ENCODE measurements around the gene CHST1. TPM values are rescaled to one million over a fixed set of nuclear protein-coding genes. Genes with fewer than 3 reads are reported as not detected.

Gene CHST1
- total RNA-seq, 1 donor from 2014 or later = 2.6 TPM

DNA sequence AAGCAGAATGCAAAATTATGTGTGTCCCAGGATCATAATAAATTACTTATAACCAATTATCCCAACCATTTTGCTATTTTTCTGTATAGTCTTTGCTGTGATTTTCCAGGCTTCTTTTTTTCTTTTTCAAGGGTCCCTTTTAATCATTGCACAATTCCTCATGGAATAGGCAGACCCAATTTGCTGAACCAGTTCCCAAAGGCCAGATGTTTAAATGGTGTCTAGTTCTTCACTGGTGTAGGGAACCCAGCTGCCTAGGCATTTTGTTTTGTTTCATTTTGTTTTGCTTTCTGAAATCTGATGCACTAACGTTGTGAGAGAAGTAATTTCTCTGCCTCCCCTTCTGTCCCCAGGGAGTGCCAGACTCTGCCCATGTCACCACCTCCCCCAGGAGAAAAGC is 60.4 kb downstream of the CHST1 start:
- peaks cover 3% of the 10 kb centered on the region for H3K4me1 Mint-ChIP-seq (ENCODE audit: low read depth, unreplicated experiment)
- Histone ChIP-seq H3K4me2 (ENCODE audit: low read length) (no peak overlapping the region), H3K4me3 (ENCODE audit: insufficient read depth, low read depth, low read length) (no peak overlapping the region), H3K4me1 (ENCODE audit: insufficient read depth, low read length) (no peaks in the 10 kb centered on the region), H4K20me1 (ENCODE audit: insufficient read depth, low read length) (no peaks in the 10 kb centered on the region), H3K9me3 (ENCODE audit: insufficient read depth, low read depth, low read length) (no peaks in the 10 kb centered on the region), H3K79me2 (ENCODE audit: insufficient read depth, low read length) (no peaks in the 10 kb centered on the region), H2AFZ (ENCODE audit: low read depth, low read length) (no peak overlapping the region), H3K36me3 (ENCODE audit: insufficient read depth, low read length) (no peaks in the 10 kb centered on the region), H3K27ac (ENCODE audit: low read depth, low read length) (no peak overlapping the region), H3K27me3 (ENCODE audit: insufficient read depth, low read length) (peaks cover 17% of the 10 kb centered on the region), H3K9ac (ENCODE audit: low read length) (no peak overlapping the region)
- TF ChIP-seq, protein P1, sequence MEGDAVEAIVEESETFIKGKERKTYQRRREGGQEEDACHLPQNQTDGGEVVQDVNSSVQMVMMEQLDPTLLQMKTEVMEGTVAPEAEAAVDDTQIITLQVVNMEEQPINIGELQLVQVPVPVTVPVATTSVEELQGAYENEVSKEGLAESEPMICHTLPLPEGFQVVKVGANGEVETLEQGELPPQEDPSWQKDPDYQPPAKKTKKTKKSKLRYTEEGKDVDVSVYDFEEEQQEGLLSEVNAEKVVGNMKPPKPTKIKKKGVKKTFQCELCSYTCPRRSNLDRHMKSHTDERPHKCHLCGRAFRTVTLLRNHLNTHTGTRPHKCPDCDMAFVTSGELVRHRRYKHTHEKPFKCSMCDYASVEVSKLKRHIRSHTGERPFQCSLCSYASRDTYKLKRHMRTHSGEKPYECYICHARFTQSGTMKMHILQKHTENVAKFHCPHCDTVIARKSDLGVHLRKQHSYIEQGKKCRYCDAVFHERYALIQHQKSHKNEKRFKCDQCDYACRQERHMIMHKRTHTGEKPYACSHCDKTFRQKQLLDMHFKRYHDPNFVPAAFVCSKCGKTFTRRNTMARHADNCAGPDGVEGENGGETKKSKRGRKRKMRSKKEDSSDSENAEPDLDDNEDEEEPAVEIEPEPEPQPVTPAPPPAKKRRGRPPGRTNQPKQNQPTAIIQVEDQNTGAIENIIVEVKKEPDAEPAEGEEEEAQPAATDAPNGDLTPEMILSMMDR (IDR thresholded peaks at IDR 0.05; ENCODE audit: insufficient read depth, low read depth, low read length) = no peak
- TF ChIP-seq EZH2 (IDR thresholded peaks at IDR 0.05; ENCODE audit: insufficient read depth, low read length) = no peak
- FAIRE-seq (no peak), DNase-seq (ENCODE audit: low read depth) (no peak)
- no peak overlapping the region for H3K4me3 Mint-ChIP-seq (ENCODE audit: unreplicated experiment)
- H3K27me3 Mint-ChIP-seq (ENCODE audit: low read depth, unreplicated experiment) = peaks cover 67% of the 10 kb centered on the region
- H3K36me3 Mint-ChIP-seq (ENCODE audit: low read depth, unreplicated experiment) = no peaks in the 10 kb centered on the region
- H3K27ac Mint-ChIP-seq (ENCODE audit: unreplicated experiment) = no peak overlapping the region
- H3K9me3 Mint-ChIP-seq (ENCODE audit: unreplicated experiment) = peaks cover 10% of the 10 kb centered on the region

DNA sequence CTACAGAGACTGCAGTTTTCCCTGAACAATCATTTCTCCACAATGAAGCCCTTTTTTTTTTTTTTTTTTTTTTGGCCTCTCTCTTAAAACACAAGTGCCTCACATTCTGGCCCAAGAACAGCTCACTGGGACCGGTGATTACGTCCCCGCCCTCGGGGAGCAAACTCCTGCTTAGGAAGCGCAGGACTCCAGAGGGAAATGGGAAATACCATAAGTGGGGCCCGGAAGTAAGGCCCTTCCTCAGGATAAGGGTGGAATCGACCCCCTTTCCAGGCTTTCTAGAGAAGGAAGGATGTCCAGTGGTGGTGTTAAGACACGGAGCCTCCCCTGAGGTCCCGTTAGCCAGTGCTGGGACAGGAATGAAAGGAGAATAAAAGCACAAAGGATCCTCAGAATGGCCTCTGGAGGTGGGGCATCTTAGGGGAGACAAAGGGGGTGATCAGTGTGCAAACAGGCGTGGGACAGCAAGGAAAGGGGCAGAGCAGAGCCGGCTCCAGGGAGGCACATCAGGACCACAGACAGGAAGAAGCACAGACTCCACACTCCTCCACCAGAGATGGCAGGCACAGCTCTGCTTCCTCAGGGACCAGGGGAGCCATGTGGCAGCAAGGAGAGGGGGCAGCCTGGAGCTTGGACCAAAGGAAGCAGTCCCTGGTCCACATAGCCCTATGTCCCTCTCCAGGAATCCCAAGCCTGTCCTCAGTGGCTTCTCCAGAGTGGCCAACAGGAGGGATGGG is 61.3 kb downstream of the CHST1 start:
- Histone ChIP-seq H3K4me2 (ENCODE audit: low read length) (no peak overlapping the region), H3K9me3 (ENCODE audit: insufficient read depth, low read depth, low read length) (no peaks in the 10 kb centered on the region), H3K9ac (ENCODE audit: low read length) (no peak overlapping the region), H3K27me3 (ENCODE audit: insufficient read depth, low read length) (peaks cover 17% of the 10 kb centered on the region), H3K4me3 (ENCODE audit: insufficient read depth, low read depth, low read length) (no peak overlapping the region), H3K79me2 (ENCODE audit: insufficient read depth, low read length) (no peaks in the 10 kb centered on the region), H3K27ac (ENCODE audit: low read depth, low read length) (no peak overlapping the region), H3K4me1 (ENCODE audit: insufficient read depth, low read length) (no peaks in the 10 kb centered on the region), H2AFZ (ENCODE audit: low read depth, low read length) (no peak overlapping the region), H3K36me3 (ENCODE audit: insufficient read depth, low read length) (no peaks in the 10 kb centered on the region), H4K20me1 (ENCODE audit: insufficient read depth, low read length) (no peaks in the 10 kb centered on the region)
- no peak for FAIRE-seq
- Mint-ChIP-seq H3K36me3 (ENCODE audit: low read depth, unreplicated experiment) (no peaks in the 10 kb centered on the region), H3K4me1 (ENCODE audit: low read depth, unreplicated experiment) (peaks cover 3% of the 10 kb centered on the region), H3K27me3 (ENCODE audit: low read depth, unreplicated experiment) (peaks cover 65% of the 10 kb centered on the region), H3K4me3 (ENCODE audit: unreplicated experiment) (no peak overlapping the region), H3K9me3 (ENCODE audit: unreplicated experiment) (peaks cover 2% of the 10 kb centered on the region), H3K27ac (ENCODE audit: unreplicated experiment) (no peak overlapping the region)
- DNase-seq (ENCODE audit: low read depth) = no peak
- no peak for TF ChIP-seq EZH2 (IDR thresholded peaks at IDR 0.05; ENCODE audit: insufficient read depth, low read length)
- TF ChIP-seq, protein P1 (IDR thresholded peaks at IDR 0.05; ENCODE audit: insufficient read depth, low read depth, low read length) = no peak

Data from astrocyte (in vitro differentiated cells and primary cell).